ENCODE measurements around the gene HSD3B1. TPM values are rescaled to one million over a fixed set of nuclear protein-coding genes. Genes with fewer than 3 reads are reported as not detected.
"Not testable (repeated sequence)": the region's sequence is repeated elsewhere in the genome, so short reads cannot be mapped to it uniquely, and the experiment has no call there.

Gene HSD3B1
- total RNA-seq, 2 experiments from 2014 or later: not detected

- Mint-ChIP-seq H3K9me3 (no peaks in the 10 kb centered on the region), H3K36me3 (ENCODE audit: low read depth) (no peaks in the 10 kb centered on the region), H3K27me3 (no peaks in the 10 kb centered on the region), H3K4me3 (no peak overlapping the region), H3K4me1 (no peaks in the 10 kb centered on the region), H3K27ac (no peak overlapping the region)
- ChIA-PET CTCF (no interaction called here), POLR2A (no interaction called here)
- no peak for DNase-seq
Observed at GRCh38 chr1:119551218-119551617, 44.2 kb downstream of the HSD3B1 start.

GRCh38 chr1:119552656-119553055 lies 45.6 kb downstream of the HSD3B1 start:
- H3K36me3 Mint-ChIP-seq (ENCODE audit: low read depth); H3K27me3 Mint-ChIP-seq; H3K9me3 Mint-ChIP-seq; H3K4me1 Mint-ChIP-seq; DNase-seq; CTCF ChIA-PET; H3K4me3 Mint-ChIP-seq; H3K27ac Mint-ChIP-seq; POLR2A ChIA-PET: not testable (repeated sequence)

GRCh38 chr1:119553302-119554071 lies 46.5 kb downstream of the HSD3B1 start:
- CTCF ChIA-PET; H3K36me3 Mint-ChIP-seq (ENCODE audit: low read depth); H3K27ac Mint-ChIP-seq; H3K4me1 Mint-ChIP-seq; H3K27me3 Mint-ChIP-seq; DNase-seq; H3K9me3 Mint-ChIP-seq; POLR2A ChIA-PET; H3K4me3 Mint-ChIP-seq: not testable (repeated sequence)

GRCh38 chr1:119554183-119554582 lies 47.2 kb downstream of the HSD3B1 start:
- no peaks in the 10 kb centered on the region for H3K36me3 Mint-ChIP-seq (ENCODE audit: low read depth)
- H3K27ac Mint-ChIP-seq: no peak overlapping the region
- CTCF ChIA-PET: no interaction called here
- POLR2A ChIA-PET: no interaction called here
- no peaks in the 10 kb centered on the region for H3K4me1 Mint-ChIP-seq
- no peaks in the 10 kb centered on the region for H3K9me3 Mint-ChIP-seq
- H3K27me3 Mint-ChIP-seq: no peaks in the 10 kb centered on the region
- no peak overlapping the region for H3K4me3 Mint-ChIP-seq
- no peak for DNase-seq

GRCh38 chr1:119556423-119556822 lies 49.4 kb downstream of the HSD3B1 start:
- Mint-ChIP-seq H3K27me3 (no peaks in the 10 kb centered on the region), H3K27ac (no peak overlapping the region), H3K9me3 (no peaks in the 10 kb centered on the region), H3K4me1 (no peaks in the 10 kb centered on the region), H3K36me3 (ENCODE audit: low read depth) (no peaks in the 10 kb centered on the region), H3K4me3 (no peak overlapping the region)
- CTCF ChIA-PET: no interaction called here
- DNase-seq: no peak
- POLR2A ChIA-PET: no interaction called here

- H3K4me3 Mint-ChIP-seq; H3K4me1 Mint-ChIP-seq; H3K36me3 Mint-ChIP-seq (ENCODE audit: low read depth); H3K27me3 Mint-ChIP-seq; POLR2A ChIA-PET; H3K9me3 Mint-ChIP-seq; DNase-seq; CTCF ChIA-PET; H3K27ac Mint-ChIP-seq: not testable (repeated sequence)
Observed at GRCh38 chr1:119560402-119560801, 53.4 kb downstream of the HSD3B1 start.

GRCh38 chr1:119564548-119564947 lies 57.5 kb downstream of the HSD3B1 start:
- Mint-ChIP-seq H3K27me3 (peaks cover 7% of the 10 kb centered on the region), H3K27ac (no peak overlapping the region), H3K9me3 (no peaks in the 10 kb centered on the region), H3K4me3 (no peak overlapping the region), H3K36me3 (ENCODE audit: low read depth) (no peaks in the 10 kb centered on the region), H3K4me1 (peaks cover 7% of the 10 kb centered on the region)
- POLR2A ChIA-PET: no interaction called here
- CTCF ChIA-PET: no interaction called here
- no peak for DNase-seq

Other genes with a start within 250 kb of the HSD3B1 start
- gene HAO2, start 138.4 kb upstream of the HSD3B1 start, total RNA-seq: not detected
- not detected for gene HSD3B2, start 92.1 kb upstream of the HSD3B1 start, total RNA-seq
- gene ZNF697, start 141.1 kb downstream of the HSD3B1 start, total RNA-seq: under 1 TPM; 0.13 to 0.15 TPM
- 100 to 1,000 TPM; 132 to 143 TPM for gene PHGDH, start 204.7 kb downstream of the HSD3B1 start, total RNA-seq

All from activated CD4-positive, alpha-beta memory T cell treated with anti-CD3 and anti-CD28 coated beads, Interleukin-2, amount 10 ng/mL, durations not matched to agents 7 days and 5 days (primary cell).